ENCODE data around the gene DLL4.

Gene DLL4

DNA sequence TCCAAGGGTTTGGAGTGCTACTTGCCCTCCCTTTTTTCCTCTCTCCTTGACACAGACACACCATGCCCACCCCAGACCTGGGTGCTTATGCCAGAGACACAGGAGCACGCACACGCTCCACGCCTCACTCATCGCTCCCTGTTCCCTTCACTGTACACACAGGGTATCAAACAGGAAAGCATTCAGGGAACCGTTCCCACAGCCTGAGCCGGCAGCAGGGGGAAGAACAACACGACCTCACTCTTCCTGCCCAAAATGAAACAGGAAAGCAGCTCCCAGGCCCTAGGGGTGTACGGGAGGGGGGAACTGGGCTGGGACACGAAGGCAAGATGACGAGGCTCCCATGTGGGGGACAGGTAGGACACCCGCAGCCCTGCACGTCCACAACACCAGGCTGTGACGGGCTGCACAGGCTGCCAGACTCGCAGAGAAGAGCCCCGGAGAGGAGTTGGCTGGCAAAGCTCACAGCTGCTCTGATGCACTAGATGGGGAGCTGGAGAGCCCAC, 11.2 kb downstream of the DLL4 start:
- FAIRE-seq (peak; percentile 48), DNase-seq (ENCODE audit: insufficient read length, low spot score) (no peak)
- TF ChIP-seq PAX5 (IDR thresholded peaks at IDR 0.05; ENCODE audit: insufficient read depth, low read length, severe bottlenecking): no peak
- TF ChIP-seq POLR2A (IDR thresholded peaks at IDR 0.05; ENCODE audit: low read depth, low read length): no peak
- TF ChIP-seq TAF1 (IDR thresholded peaks at IDR 0.05; ENCODE audit: low read depth, low read length): no peak
- no peak for TF ChIP-seq SPI1 (IDR thresholded peaks at IDR 0.05; ENCODE audit: low read depth, low read length)
- TF ChIP-seq POU2F2 (IDR thresholded peaks at IDR 0.05; ENCODE audit: low read depth, low read length): no peak
- TF ChIP-seq POLR2AphosphoS5 (IDR thresholded peaks at IDR 0.05; ENCODE audit: low read depth, low read length): no peak

DNA sequence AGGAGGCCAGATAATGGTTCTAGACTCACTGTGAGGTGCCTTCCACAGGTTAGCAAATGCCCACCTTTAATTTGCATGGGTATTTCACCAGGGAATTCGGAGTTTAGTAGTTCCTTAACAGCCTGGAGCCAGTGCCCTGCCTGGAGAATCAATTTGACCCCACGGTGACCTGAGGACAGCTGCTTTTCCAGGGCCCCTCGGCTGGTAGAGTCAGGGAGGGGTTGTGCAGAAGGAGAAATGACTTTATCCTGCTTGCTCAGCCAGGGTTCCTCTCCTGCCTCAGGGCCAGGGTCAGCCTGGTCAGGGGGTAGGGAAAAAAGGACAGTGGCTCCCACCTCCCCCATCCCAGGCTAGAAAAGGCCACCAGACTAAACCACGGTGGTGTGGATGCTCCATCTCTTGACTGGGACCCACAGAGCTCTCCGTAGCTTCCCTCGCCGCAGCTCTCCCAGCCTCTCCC, 12.0 kb downstream of the DLL4 start:
- FAIRE-seq: peak; percentile 13
- DNase-seq (ENCODE audit: insufficient read length, low spot score): no peak
- no peak for TF ChIP-seq PAX5 (IDR thresholded peaks at IDR 0.05; ENCODE audit: insufficient read depth, low read length, severe bottlenecking)
- no peak for TF ChIP-seq TAF1 (IDR thresholded peaks at IDR 0.05; ENCODE audit: low read depth, low read length)
- TF ChIP-seq POU2F2 (IDR thresholded peaks at IDR 0.05; ENCODE audit: low read depth, low read length): no peak
- TF ChIP-seq POLR2AphosphoS5 (IDR thresholded peaks at IDR 0.05; ENCODE audit: low read depth, low read length): no peak
- no peak for TF ChIP-seq POLR2A (IDR thresholded peaks at IDR 0.05; ENCODE audit: low read depth, low read length)
- no peak for TF ChIP-seq SPI1 (IDR thresholded peaks at IDR 0.05; ENCODE audit: low read depth, low read length)

DNA sequence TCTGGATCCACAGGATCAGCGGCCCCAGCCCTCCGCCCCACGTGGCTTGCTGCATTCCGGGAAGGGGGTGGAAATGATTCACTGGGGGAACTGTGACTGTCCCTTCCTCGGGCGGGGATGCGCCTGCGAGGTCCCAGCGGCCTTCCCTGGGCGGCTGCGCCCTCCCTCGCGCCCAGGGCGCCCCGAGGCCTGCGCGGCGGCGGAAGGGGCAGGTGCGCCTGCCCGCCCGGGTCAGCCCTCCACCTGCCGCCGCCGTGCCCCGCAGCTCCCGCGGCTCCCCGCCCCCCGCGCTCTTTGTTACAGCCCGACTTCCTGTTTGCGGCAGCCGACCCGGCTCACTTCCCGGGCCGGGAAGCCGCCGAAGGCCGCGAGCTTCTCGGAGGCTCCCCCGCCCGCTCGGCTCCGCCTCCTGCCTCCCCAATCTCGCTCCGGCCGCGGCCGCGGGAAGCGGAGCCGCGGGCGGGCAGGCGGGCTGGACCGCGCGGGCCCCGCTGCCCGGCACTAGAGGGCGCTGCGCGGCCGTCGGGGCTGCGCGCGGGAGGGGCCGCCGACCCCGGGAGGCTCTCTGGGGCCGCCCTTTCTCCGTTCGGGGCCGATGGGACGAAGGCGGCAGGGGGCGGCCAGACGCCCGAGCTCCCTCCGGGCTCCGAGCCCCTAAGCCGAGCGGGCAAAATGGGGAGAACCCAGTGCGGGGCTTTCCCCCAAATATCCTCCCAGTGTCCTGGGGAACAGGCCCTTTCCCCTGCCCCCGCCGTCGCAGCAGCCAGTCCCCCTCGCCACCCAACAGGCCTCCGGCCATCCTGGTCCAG, 12.6 kb downstream of the DLL4 start:
- DNase-seq (ENCODE audit: insufficient read length, low spot score): peak; percentile 89
- TF ChIP-seq POU2F2 (IDR thresholded peaks at IDR 0.05; ENCODE audit: low read depth, low read length) (no peak), PAX5 (IDR thresholded peaks at IDR 0.05; ENCODE audit: insufficient read depth, low read length, severe bottlenecking) (peak; percentile 36), TAF1 (IDR thresholded peaks at IDR 0.05; ENCODE audit: low read depth, low read length) (no peak)
- peak; percentile 83 for FAIRE-seq

DNA sequence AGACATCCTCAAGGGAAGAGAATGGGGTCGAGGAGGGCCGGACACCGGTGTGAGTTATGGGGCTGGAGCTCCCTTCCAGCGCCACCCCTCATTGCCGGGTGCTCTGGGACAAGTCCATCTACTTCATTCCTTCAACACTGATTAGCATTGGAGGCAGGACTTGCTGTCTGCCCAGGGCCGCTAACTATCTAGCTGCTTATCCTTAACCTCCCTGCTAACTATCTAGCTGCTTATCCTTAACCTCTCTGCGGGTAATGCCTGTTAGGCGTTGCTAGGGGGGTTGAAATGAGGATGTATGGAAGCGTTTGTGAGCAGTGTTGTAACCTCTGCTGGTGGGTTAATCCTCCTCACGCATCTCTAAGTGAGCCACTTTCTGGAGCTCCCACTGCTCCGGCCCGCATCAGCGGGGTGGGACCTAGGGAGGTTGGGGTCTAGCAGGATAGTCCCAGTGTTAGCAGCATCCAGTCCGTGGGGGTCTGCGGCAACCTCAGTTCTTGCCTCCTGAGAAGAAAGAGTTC, 13.3 kb downstream of the DLL4 start:
- no peak for FAIRE-seq
- TF ChIP-seq POLR2A (IDR thresholded peaks at IDR 0.05; ENCODE audit: low read depth, low read length) (no peak), SPI1 (IDR thresholded peaks at IDR 0.05; ENCODE audit: low read depth, low read length) (no peak), POLR2AphosphoS5 (IDR thresholded peaks at IDR 0.05; ENCODE audit: low read depth, low read length) (no peak), POU2F2 (IDR thresholded peaks at IDR 0.05; ENCODE audit: low read depth, low read length) (no peak), PAX5 (IDR thresholded peaks at IDR 0.05; ENCODE audit: insufficient read depth, low read length, severe bottlenecking) (no peak), TAF1 (IDR thresholded peaks at IDR 0.05; ENCODE audit: low read depth, low read length) (no peak)
- no peak for DNase-seq (ENCODE audit: insufficient read length, low spot score)

DNA sequence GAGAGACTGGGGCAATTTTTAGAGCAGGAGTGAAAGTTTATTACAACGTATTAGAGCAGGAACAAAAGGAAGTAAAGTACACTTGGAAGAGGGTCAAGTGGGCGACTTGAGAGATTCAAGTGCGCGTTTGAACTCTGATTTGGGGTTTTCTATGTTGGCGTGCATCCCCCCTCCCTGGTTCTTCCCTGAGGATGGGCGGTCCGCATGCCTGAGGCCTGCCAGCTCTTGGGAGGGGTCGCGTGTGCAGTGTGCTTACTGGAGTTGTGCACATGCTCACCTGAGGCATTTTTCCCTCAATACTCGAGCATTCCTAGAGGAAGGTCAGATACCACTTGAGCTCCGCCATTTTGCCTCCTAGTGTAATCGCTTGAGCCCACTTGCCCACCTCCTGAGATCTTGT, 13.7 kb downstream of the DLL4 start:
- no peak for FAIRE-seq
- TF ChIP-seq POLR2AphosphoS5 (IDR thresholded peaks at IDR 0.05; ENCODE audit: low read depth, low read length) (no peak), PAX5 (IDR thresholded peaks at IDR 0.05; ENCODE audit: insufficient read depth, low read length, severe bottlenecking) (no peak), POU2F2 (IDR thresholded peaks at IDR 0.05; ENCODE audit: low read depth, low read length) (no peak), SPI1 (IDR thresholded peaks at IDR 0.05; ENCODE audit: low read depth, low read length) (no peak), POLR2A (IDR thresholded peaks at IDR 0.05; ENCODE audit: low read depth, low read length) (no peak), TAF1 (IDR thresholded peaks at IDR 0.05; ENCODE audit: low read depth, low read length) (no peak)
- DNase-seq (ENCODE audit: insufficient read length, low spot score): no peak

DNA sequence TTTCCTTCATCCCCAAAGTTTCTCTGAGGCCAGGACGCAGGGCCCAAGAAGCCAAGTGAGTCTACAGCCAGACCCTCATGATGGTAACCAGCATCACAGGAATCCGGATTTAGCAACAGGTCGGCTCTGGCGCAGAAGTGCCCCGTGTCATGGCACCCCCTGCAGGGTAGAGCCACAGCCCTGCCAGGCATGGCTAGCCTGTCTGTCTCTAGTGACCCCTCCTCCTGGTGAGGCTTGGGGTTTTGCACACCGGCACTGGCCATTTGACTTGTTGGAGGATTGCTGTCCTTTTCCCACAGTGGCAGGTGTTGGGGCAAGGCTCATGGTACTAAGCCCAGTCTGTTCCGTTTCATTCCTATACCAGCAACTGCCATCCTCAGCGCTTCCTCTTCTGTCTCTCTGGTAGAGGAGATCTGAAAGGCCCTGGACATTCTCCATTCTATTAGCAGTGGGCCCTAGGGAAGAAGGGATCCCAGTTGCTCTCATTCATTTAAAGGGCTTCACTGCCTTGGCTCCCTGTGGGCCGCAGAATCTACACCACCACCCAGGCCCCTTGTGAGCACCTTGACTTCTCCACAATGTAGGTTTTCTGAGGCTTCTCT, 14.7 kb downstream of the DLL4 start:
- no peak for FAIRE-seq
- TF ChIP-seq POU2F2 (IDR thresholded peaks at IDR 0.05; ENCODE audit: low read depth, low read length) (no peak), TAF1 (IDR thresholded peaks at IDR 0.05; ENCODE audit: low read depth, low read length) (no peak), PAX5 (IDR thresholded peaks at IDR 0.05; ENCODE audit: insufficient read depth, low read length, severe bottlenecking) (no peak), SPI1 (IDR thresholded peaks at IDR 0.05; ENCODE audit: low read depth, low read length) (no peak), POLR2AphosphoS5 (IDR thresholded peaks at IDR 0.05; ENCODE audit: low read depth, low read length) (no peak), POLR2A (IDR thresholded peaks at IDR 0.05; ENCODE audit: low read depth, low read length) (no peak)
- no peak for DNase-seq (ENCODE audit: insufficient read length, low spot score)

DNA sequence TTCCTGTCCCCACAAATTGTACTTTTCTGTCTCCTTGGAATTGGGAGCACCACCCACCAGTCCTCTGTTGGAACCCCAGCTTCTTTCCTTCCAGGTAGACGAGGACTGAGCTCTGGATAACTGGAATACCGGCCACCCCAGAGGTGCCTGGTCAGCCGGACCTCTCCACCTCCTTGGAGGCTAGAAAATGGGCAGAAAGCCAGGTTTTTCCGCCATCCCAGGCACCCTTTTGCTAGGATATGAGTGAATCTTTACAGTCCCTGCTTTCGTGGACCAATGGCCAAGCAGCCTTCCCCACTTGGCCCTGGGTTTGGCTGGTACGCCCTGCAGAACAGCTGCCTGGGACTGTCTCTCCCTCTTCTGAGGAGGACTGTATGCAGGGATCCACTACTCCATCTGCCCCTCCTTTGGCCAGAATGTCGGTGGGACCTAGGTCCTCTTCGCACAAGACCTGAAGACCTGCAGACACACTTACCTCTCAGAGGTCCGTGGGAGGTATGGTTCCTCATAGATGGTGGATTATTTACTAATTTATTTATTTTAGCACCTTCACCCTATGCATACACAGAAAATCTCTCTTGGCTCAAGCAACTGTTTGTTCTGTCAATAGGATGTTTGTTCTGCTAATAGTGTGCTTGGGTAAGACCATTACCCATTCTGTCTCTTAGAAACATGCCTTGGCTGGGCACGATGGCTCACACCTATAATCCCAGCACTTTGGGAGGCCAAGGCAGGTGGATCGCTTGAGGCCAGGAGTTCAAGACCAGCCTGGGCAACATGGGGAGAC, 15.6 kb downstream of the DLL4 start:
- no peak for TF ChIP-seq POU2F2 (IDR thresholded peaks at IDR 0.05; ENCODE audit: low read depth, low read length)
- TF ChIP-seq POLR2A (IDR thresholded peaks at IDR 0.05; ENCODE audit: low read depth, low read length): no peak
- TF ChIP-seq POLR2AphosphoS5 (IDR thresholded peaks at IDR 0.05; ENCODE audit: low read depth, low read length): no peak
- no peak for TF ChIP-seq SPI1 (IDR thresholded peaks at IDR 0.05; ENCODE audit: low read depth, low read length)
- TF ChIP-seq PAX5 (IDR thresholded peaks at IDR 0.05; ENCODE audit: insufficient read depth, low read length, severe bottlenecking): no peak
- no peak for TF ChIP-seq TAF1 (IDR thresholded peaks at IDR 0.05; ENCODE audit: low read depth, low read length)
- DNase-seq (ENCODE audit: insufficient read length, low spot score) (no peak), FAIRE-seq (no peak)

DNA sequence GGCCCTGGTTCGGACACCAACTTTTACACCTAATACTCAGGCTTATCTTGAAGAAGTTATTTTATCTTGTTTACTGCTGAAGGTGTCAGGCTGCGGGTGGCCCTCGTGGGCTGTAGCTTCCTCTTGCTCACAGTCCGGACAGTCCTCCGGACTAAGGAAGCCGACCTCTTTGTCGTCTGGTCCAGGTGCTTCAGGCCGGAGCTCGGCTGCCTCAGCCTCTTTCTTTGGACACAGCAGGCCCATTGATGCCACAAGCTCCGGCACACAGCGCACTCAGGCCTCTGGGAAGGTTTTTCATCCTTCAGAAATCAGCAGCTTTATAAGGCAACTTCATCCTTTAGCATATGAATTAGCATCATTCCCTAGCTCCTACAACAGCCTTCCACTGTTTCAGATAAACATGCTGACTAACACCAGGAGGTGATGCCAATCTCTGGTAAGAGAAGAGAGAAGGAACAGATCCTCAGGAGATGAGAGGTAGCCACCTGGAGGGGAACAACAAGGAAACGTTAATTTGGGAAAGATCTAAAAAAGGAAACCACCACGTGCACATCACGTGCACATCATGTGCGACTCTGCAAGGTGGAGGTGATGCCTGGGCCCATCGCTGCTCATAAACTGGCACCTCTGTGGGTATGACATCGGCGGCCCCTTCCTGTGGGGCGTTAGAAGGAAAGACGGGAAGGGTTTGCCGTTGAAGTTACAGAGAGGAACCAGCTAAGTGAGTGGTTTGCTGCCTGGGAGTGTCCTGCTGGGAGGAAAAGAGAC, 19.8 kb downstream of the DLL4 start:
- DNase-seq (ENCODE audit: insufficient read length, low spot score): no peak
- TF ChIP-seq TAF1 (IDR thresholded peaks at IDR 0.05; ENCODE audit: low read depth, low read length): no peak
- no peak for FAIRE-seq
